ENCODE results near the gene LYST. TPM values are rescaled to one million over a fixed set of nuclear protein-coding genes. Genes with fewer than 3 reads are reported as not detected.

LYST gene
- total and polyA plus RNA-seq, 2 donors (not counting 3 experiments of a cell fraction or from before 2014, with no cell fraction given) = 3.1 to 9.6 TPM

DNA sequence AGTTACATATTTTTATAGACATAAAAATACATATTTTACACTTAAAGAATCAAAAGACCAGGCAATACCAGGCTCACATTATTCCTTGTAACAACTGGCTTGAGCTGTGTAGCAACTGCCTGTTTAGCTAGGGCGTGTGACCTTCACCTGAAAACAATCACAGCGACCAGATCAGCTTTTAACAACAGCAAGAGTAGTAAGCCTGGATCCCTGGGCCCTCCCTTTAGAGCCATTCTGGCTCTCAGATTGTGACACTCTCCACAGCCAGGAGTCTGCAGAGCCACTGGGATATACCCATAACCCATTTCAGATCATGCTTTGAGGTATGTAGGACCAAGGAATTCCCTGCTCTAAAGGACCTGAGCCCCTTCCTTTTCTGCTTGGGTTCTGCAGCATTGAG lies 187.7 kb downstream of the LYST start:
- Histone ChIP-seq H3K4me2 (ENCODE audit: insufficient read depth, low read length) (no peak overlapping the region), H2AFZ (ENCODE audit: low read depth, low read length) (no peak overlapping the region), H4K20me1 (replicated peaks; ENCODE audit: control insufficient read depth, extremely low read depth, insufficient read depth, low read length) (no peaks in the 10 kb centered on the region), H3K9me1 (replicated peaks; ENCODE audit: control insufficient read depth, extremely low read depth, insufficient read depth, low read length) (no peaks in the 10 kb centered on the region), H3K27me3 (ENCODE audit: control insufficient read depth in 2 of 2, insufficient read depth in 2 of 2, low read length in 2 of 2) (no peaks in the 10 kb centered on the region), H3K79me2 (ENCODE audit: control insufficient read depth, insufficient read depth, low read length) (no peaks in the 10 kb centered on the region), H3K27ac (ENCODE audit: insufficient read depth, low read depth, low read length) (no peak overlapping the region), H3K4me3 (replicated peaks in 1 of 3; ENCODE audit: insufficient read depth in 1 of 3, low read depth in 1 of 3, low read length in 3 of 3) (no peak overlapping the region), H3K4me1 (ENCODE audit: control insufficient read depth, extremely low read depth, insufficient read depth, low read length) (no peaks in the 10 kb centered on the region), H3K9me3 (replicated peaks; ENCODE audit: control insufficient read depth, insufficient read depth, low read length) (no peaks in the 10 kb centered on the region), H3K9ac (replicated peaks; ENCODE audit: extremely low read depth, insufficient read depth, low read length) (no peak overlapping the region), H3K36me3 (ENCODE audit: control insufficient read depth in 2 of 2, extremely low read depth in 1 of 2, insufficient read depth in 2 of 2, low read length in 2 of 2) (peaks cover 0 to 2% of the 10 kb centered on the region in 2 experiments)
- POLR2A ChIA-PET = no interaction called here
- TF ChIP-seq JUN (IDR thresholded peaks at IDR 0.05; ENCODE audit: borderline replicate concordance, insufficient read depth, insufficient read length, low read depth) (no peak), EZH2 (IDR thresholded peaks at IDR 0.05; ENCODE audit: borderline replicate concordance, low read depth, low read length, severe bottlenecking) (no peak), FOS (IDR thresholded peaks at IDR 0.05; ENCODE audit: borderline replicate concordance, insufficient read depth, low read length) (no peak), MAX (IDR thresholded peaks at IDR 0.05; ENCODE audit: insufficient read depth, insufficient read length) (no peak)
- DNase-seq (ENCODE audit: low read depth, low spot score) (no peak), FAIRE-seq (no peak)
- CTCF ChIA-PET = interaction anchor here (0.8 to 1.4 kb wide), 2 partner anchors 9 to 36 kb away, joined by 3 read pairs; no protein-coding TSS in a partner anchor
- intact Hi-C loops (cut with micrococcal nuclease) (no loop called here), dilution Hi-C loops (cut with MboI; ENCODE audit: extremely low pct_ligation_motif_present, low sequenced_read_pairs) (no loop called here)
- BruUV-seq (replicated peaks) = no TSS peak

DNA sequence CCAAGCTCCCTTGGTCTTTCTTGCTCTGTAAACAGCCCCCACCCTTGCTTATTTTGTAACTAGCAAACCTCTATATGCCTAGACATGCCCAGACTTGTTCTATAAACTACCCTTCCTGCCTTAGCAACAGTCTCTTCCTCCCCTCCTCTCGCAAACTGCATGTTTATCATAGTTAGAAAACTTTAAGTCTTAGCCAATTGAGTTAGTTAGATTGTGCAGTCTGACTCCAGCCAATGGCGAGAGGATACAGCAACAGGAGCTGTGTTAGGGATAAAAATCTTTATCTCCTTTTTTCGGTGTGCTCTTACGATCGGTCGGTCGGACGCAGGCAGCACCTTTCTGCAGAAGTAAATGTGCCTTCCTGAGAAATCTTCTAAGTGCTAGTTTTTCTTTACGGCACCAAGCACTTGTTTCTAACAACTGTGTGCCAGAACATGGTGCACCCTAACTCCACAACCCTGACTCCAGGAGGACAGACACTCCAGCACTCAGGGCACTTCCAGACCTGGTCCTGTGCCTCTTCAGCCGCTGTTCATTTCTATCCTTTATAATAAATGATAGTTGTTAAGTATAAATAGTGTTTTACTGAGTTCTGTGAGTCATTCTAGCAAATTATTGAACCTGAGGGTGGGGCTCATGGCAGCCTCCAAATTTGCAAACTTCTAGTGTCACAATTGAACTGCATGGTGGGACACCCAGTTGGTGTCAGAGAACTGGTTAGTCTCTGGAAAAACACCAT lies 191.4 kb downstream of the LYST start:
- intact Hi-C loops (cut with micrococcal nuclease) (no loop called here), dilution Hi-C loops (cut with MboI; ENCODE audit: extremely low pct_ligation_motif_present, low sequenced_read_pairs) (no loop called here)
- Histone ChIP-seq H3K9me1 (replicated peaks; ENCODE audit: control insufficient read depth, extremely low read depth, insufficient read depth, low read length) (no peaks in the 10 kb centered on the region), H3K36me3 (ENCODE audit: control insufficient read depth in 2 of 2, extremely low read depth in 1 of 2, insufficient read depth in 2 of 2, low read length in 2 of 2) (peaks cover 0 to 2% of the 10 kb centered on the region in 2 experiments), H3K4me3 (replicated peaks in 1 of 3; ENCODE audit: insufficient read depth in 1 of 3, low read depth in 1 of 3, low read length in 3 of 3) (no peak overlapping the region), H3K4me2 (ENCODE audit: insufficient read depth, low read length) (no peak overlapping the region), H3K9me3 (replicated peaks; ENCODE audit: control insufficient read depth, insufficient read depth, low read length) (peaks cover 1% of the 10 kb centered on the region), H2AFZ (ENCODE audit: low read depth, low read length) (no peak overlapping the region), H3K4me1 (ENCODE audit: control insufficient read depth, extremely low read depth, insufficient read depth, low read length) (no peaks in the 10 kb centered on the region), H3K27me3 (ENCODE audit: control insufficient read depth in 2 of 2, insufficient read depth in 2 of 2, low read length in 2 of 2) (no peaks in the 10 kb centered on the region), H3K79me2 (ENCODE audit: control insufficient read depth, insufficient read depth, low read length) (no peaks in the 10 kb centered on the region), H3K9ac (replicated peaks; ENCODE audit: extremely low read depth, insufficient read depth, low read length) (no peak overlapping the region), H4K20me1 (replicated peaks; ENCODE audit: control insufficient read depth, extremely low read depth, insufficient read depth, low read length) (no peaks in the 10 kb centered on the region), H3K27ac (ENCODE audit: insufficient read depth, low read depth, low read length) (no peak overlapping the region)
- ChIA-PET CTCF (no interaction called here), POLR2A (no interaction called here)
- FAIRE-seq = no peak
- TF ChIP-seq MYC (IDR thresholded peaks at IDR 0.05; ENCODE audit: low read depth, low read length) (no peak), MAX (IDR thresholded peaks at IDR 0.05; ENCODE audit: insufficient read depth, insufficient read length) (no peak), FOS (IDR thresholded peaks at IDR 0.05; ENCODE audit: borderline replicate concordance, insufficient read depth, low read length) (no peak), POLR2A (IDR thresholded peaks at IDR 0.05; ENCODE audit: low read depth, low read length) (no peak), EZH2 (IDR thresholded peaks at IDR 0.05; ENCODE audit: borderline replicate concordance, low read depth, low read length, severe bottlenecking) (no peak), GATA2 (IDR thresholded peaks at IDR 0.05; ENCODE audit: insufficient read depth, insufficient read length, low read depth, low read length) (no peak), JUN (IDR thresholded peaks at IDR 0.05; ENCODE audit: borderline replicate concordance, insufficient read depth, insufficient read length, low read depth) (no peak), POLR2AphosphoS5 (IDR thresholded peaks at IDR 0.05; ENCODE audit: insufficient read depth, low read depth, low read length) (no peak)
- TF ChIP-seq, protein P1, sequence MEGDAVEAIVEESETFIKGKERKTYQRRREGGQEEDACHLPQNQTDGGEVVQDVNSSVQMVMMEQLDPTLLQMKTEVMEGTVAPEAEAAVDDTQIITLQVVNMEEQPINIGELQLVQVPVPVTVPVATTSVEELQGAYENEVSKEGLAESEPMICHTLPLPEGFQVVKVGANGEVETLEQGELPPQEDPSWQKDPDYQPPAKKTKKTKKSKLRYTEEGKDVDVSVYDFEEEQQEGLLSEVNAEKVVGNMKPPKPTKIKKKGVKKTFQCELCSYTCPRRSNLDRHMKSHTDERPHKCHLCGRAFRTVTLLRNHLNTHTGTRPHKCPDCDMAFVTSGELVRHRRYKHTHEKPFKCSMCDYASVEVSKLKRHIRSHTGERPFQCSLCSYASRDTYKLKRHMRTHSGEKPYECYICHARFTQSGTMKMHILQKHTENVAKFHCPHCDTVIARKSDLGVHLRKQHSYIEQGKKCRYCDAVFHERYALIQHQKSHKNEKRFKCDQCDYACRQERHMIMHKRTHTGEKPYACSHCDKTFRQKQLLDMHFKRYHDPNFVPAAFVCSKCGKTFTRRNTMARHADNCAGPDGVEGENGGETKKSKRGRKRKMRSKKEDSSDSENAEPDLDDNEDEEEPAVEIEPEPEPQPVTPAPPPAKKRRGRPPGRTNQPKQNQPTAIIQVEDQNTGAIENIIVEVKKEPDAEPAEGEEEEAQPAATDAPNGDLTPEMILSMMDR (IDR thresholded peaks at IDR 0.05; ENCODE audit: extremely low read depth in 1 of 2, insufficient read depth in 1 of 2, low read depth in 1 of 2, low read length in 2 of 2) = no peak
- BruUV-seq (replicated peaks) = no TSS peak
- DNase-seq (ENCODE audit: low read depth, low spot score) = no peak
